MV-4-11 (cell line): ENCODE results near the gene EIF4B.

Source experiments
- DNase-seq: peaks from one replicate; lab custom pipeline; 2025; lab: John Stamatoyannopoulos, UW

Gene EIF4B

GRCh38 chr12:53057816-53058500 is 51.7 kb downstream of the EIF4B start:
- DNase-seq = no peak

- no peak for DNase-seq
Observed at GRCh38 chr12:53058674-53059433, 52.6 kb downstream of the EIF4B start.

- no peak for DNase-seq
Observed at GRCh38 chr12:53059434-53060063, 53.3 kb downstream of the EIF4B start.

GRCh38 chr12:53060064-53060720 is 53.9 kb downstream of the EIF4B start:
- DNase-seq = no peak

- no peak for DNase-seq
Observed at GRCh38 chr12:53060721-53061276, 54.5 kb downstream of the EIF4B start.

GRCh38 chr12:53061404-53062010 is 55.3 kb downstream of the EIF4B start:
- DNase-seq = peak; percentile 5

GRCh38 chr12:53062011-53062961 is 56.0 kb downstream of the EIF4B start:
- no peak for DNase-seq

- no peak for DNase-seq
Observed at GRCh38 chr12:53062977-53063707, 56.9 kb downstream of the EIF4B start.

GRCh38 chr12:53063708-53064612 is 57.7 kb downstream of the EIF4B start:
- DNase-seq = no peak

GRCh38 chr12:53064613-53065436 is 58.6 kb downstream of the EIF4B start:
- no peak for DNase-seq

GRCh38 chr12:53065470-53065869 is 59.2 kb downstream of the EIF4B start:
- DNase-seq = no peak

- DNase-seq = peak; percentile 8
Observed at GRCh38 chr12:53065975-53066931, 60.0 kb downstream of the EIF4B start.

- no peak for DNase-seq
Observed at GRCh38 chr12:53067074-53067992, 61.1 kb downstream of the EIF4B start.

- DNase-seq = no peak
Observed at GRCh38 chr12:53067993-53068770, 61.9 kb downstream of the EIF4B start.
